Astrocyte (in vitro differentiated cells and primary cell): ENCODE data around the gene PPP2R5C. TPM values are rescaled to one million over a fixed set of nuclear protein-coding genes. Genes with fewer than 3 reads are reported as not detected.

Experiments used
- DNase-seq: peaks from one replicate; pipeline ENCODE4 v3.0.0-alpha.2; 2010; ENCODE audit warnings: low read depth
- FAIRE-seq: peaks from 2 replicates; lab custom pipeline; 2011; peaks lifted over from hg19 to GRCh38; lab: Jason Lieb, UNC
- H2AFZ ChIP-seq: 2 replicates; pipeline ENCODE4 v1.6.0; 2012; ENCODE audit warnings: low read depth, low read length, inconsistent platforms
- H3K27ac ChIP-seq: 2 replicates; pipeline ENCODE4 v1.5.1; 2011; ENCODE audit warnings: low read depth, low read length, inconsistent platforms
- H3K27me3 ChIP-seq: 2 replicates; pipeline ENCODE4 v1.6.0; 2011; ENCODE audit warnings: low read length, inconsistent platforms; ENCODE audit not compliant: insufficient read depth
- H3K36me3 ChIP-seq: 2 replicates; pipeline ENCODE4 v1.5.1; 2011; ENCODE audit warnings: low read length, inconsistent platforms; ENCODE audit not compliant: insufficient read depth
- H3K4me1 ChIP-seq: 2 replicates; pipeline ENCODE4 v1.5.1; 2011; ENCODE audit warnings: low read length, inconsistent platforms; ENCODE audit not compliant: insufficient read depth
- H3K4me2 ChIP-seq: 2 replicates; pipeline ENCODE4 v1.6.0; 2012; ENCODE audit warnings: low read length, inconsistent platforms
- H3K4me3 ChIP-seq: 2 replicates; pipeline ENCODE4 v1.5.1; 2011; ENCODE audit warnings: low read depth, mild to moderate bottlenecking, low read length, inconsistent platforms; ENCODE audit not compliant: insufficient read depth
- H3K79me2 ChIP-seq: 2 replicates; pipeline ENCODE4 v1.6.0; 2012; ENCODE audit warnings: mild to moderate bottlenecking, low read length, inconsistent platforms; ENCODE audit not compliant: insufficient read depth
- H3K9ac ChIP-seq: 2 replicates; pipeline ENCODE4 v1.6.0; 2012; ENCODE audit warnings: mild to moderate bottlenecking, low read length, inconsistent platforms
- H3K9me3 ChIP-seq: 2 replicates; pipeline ENCODE4 v1.5.1; 2012; ENCODE audit warnings: low read depth, mild to moderate bottlenecking, low read length, inconsistent platforms; ENCODE audit not compliant: insufficient read depth
- H4K20me1 ChIP-seq: 2 replicates; pipeline ENCODE4 v1.6.0; 2012; ENCODE audit warnings: low read length, inconsistent platforms; ENCODE audit not compliant: insufficient read depth
- H3K27ac Mint-ChIP-seq: one replicate; pipeline ENCODE4 v1.8.0; 2021; ENCODE audit warnings: mild to moderate bottlenecking, mixed read lengths; ENCODE audit not compliant: unreplicated experiment
- H3K27me3 Mint-ChIP-seq: one replicate; pipeline ENCODE4 v1.8.0; 2021; ENCODE audit warnings: low read depth, mixed read lengths; ENCODE audit not compliant: unreplicated experiment
- H3K36me3 Mint-ChIP-seq: one replicate; pipeline ENCODE4 v1.8.0; 2021; ENCODE audit warnings: low read depth, mixed read lengths; ENCODE audit not compliant: unreplicated experiment
- H3K4me1 Mint-ChIP-seq: one replicate; pipeline ENCODE4 v1.8.0; 2021; ENCODE audit warnings: low read depth, mixed read lengths; ENCODE audit not compliant: unreplicated experiment
- H3K4me3 Mint-ChIP-seq: one replicate; pipeline ENCODE4 v1.8.0; 2021; ENCODE audit warnings: mild to moderate bottlenecking, moderate library complexity, mixed read lengths; ENCODE audit not compliant: unreplicated experiment
- H3K9me3 Mint-ChIP-seq: one replicate; pipeline ENCODE4 v1.8.0; 2021; ENCODE audit warnings: mild to moderate bottlenecking, mixed read lengths; ENCODE audit not compliant: unreplicated experiment
- EZH2 ChIP-seq: IDR thresholded peaks from 2 replicates; pipeline ENCODE4 v1.6.1; 2012; ENCODE audit warnings: mild to moderate bottlenecking, low read length, inconsistent platforms; ENCODE audit not compliant: insufficient read depth
- total RNA-seq: library from RNA; stranded (reverse); gene quantifications from 2 replicates; pipeline ENCODE4 v1.2.1, GENCODE V29; 2021
- TF ChIP-seq, protein P1 (sequence below): IDR thresholded peaks from 2 replicates; pipeline ENCODE4 v1.5.1; 2011; ENCODE audit warnings: low read depth, mild to moderate bottlenecking, inconsistent platforms, low read length, moderate library complexity; ENCODE audit not compliant: insufficient read depth

The PPP2R5C gene
- total RNA-seq, 1 donor from 2014 or later: 102 TPM

DNA sequence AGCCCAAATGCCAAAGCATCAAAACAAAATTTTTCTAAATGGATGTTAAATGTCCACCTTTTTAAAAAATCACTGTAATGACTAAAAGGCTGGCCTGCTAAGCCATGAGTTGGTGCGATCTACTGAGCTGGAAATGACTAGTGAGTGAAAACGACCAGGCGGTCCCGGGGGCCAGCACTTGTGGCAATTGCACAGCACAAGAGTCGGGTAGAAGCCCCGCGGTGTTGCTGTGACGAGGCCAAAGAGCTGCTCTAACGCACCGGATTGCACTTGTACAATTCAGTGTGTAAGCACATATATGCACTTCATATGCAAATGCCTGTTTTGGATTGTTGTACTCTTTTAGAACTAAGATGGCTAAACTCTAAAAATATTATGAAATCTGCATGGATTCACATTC, 138.7 kb downstream of the PPP2R5C start:
- FAIRE-seq: no peak
- H3K4me1 ChIP-seq: no peaks in the 10 kb centered on the region
- peaks cover 22% of the 10 kb centered on the region for H3K36me3 Mint-ChIP-seq
- no peak overlapping the region for H3K27ac Mint-ChIP-seq
- TF ChIP-seq, protein P1, sequence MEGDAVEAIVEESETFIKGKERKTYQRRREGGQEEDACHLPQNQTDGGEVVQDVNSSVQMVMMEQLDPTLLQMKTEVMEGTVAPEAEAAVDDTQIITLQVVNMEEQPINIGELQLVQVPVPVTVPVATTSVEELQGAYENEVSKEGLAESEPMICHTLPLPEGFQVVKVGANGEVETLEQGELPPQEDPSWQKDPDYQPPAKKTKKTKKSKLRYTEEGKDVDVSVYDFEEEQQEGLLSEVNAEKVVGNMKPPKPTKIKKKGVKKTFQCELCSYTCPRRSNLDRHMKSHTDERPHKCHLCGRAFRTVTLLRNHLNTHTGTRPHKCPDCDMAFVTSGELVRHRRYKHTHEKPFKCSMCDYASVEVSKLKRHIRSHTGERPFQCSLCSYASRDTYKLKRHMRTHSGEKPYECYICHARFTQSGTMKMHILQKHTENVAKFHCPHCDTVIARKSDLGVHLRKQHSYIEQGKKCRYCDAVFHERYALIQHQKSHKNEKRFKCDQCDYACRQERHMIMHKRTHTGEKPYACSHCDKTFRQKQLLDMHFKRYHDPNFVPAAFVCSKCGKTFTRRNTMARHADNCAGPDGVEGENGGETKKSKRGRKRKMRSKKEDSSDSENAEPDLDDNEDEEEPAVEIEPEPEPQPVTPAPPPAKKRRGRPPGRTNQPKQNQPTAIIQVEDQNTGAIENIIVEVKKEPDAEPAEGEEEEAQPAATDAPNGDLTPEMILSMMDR: no peak
- TF ChIP-seq EZH2: no peak
- no peaks in the 10 kb centered on the region for H3K79me2 ChIP-seq
- no peak overlapping the region for H3K4me3 Mint-ChIP-seq
- no peaks in the 10 kb centered on the region for H3K27me3 ChIP-seq
- peaks cover 36% of the 10 kb centered on the region for H3K36me3 ChIP-seq
- no peak overlapping the region for H3K27ac ChIP-seq
- H3K4me2 ChIP-seq: no peak overlapping the region
- H3K9ac ChIP-seq: no peak overlapping the region
- no peaks in the 10 kb centered on the region for H3K27me3 Mint-ChIP-seq
- no peak for DNase-seq
- H3K9me3 ChIP-seq: no peaks in the 10 kb centered on the region
- H3K4me3 ChIP-seq: no peak overlapping the region
- H3K9me3 Mint-ChIP-seq: no peaks in the 10 kb centered on the region
- no peaks in the 10 kb centered on the region for H3K4me1 Mint-ChIP-seq
- H2AFZ ChIP-seq: no peak overlapping the region
- H4K20me1 ChIP-seq: no peaks in the 10 kb centered on the region

DNA sequence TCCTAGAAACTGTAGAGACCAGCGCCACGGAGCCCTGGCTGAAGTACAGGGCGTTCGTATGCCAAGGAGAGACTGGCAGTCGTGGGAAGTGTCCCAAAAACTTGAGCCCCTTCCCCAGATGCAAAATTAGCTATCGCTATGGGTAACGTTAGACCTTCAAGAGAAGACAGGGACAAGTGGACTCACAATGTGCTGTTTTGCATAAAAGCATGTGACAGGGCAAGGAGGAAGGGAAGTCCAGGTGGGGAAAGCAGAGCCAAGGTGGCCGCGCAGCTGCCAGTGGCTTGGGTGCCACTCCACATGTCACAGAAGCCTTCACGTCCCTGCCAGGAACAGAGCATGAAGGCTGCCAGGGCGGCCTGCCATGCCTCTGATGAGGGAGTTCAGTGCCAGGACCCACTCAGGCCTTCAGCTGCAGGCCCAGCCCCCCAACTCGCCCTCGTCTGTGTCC, 141.6 kb downstream of the PPP2R5C start:
- Mint-ChIP-seq H3K27ac (no peak overlapping the region), H3K9me3 (no peaks in the 10 kb centered on the region)

DNA sequence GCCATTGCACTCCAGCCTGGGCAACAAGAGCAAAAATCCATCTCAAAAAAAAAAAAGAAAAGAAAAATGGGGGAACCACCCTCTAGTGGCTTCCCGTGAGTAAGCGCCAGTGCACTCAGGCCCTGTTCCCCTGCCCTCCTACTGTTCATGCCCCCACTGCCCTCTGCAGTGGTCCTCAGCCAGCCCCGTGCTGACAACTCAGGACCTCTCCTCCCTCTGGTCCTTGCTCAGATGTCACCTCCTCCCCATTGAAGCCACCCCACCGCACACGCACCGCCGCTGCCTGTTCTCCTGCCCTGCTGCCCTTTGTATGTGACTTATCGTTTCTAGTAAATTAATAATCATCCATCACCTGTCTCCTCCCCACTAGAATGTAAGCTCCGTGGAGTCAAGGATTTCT, 144.1 kb downstream of the PPP2R5C start:
- TF ChIP-seq EZH2: no peak
- TF ChIP-seq, protein P1: no peak
- H3K27me3 Mint-ChIP-seq: no peaks in the 10 kb centered on the region
- Histone ChIP-seq H3K9ac (no peak overlapping the region), H3K27ac (no peak overlapping the region), H3K9me3 (no peaks in the 10 kb centered on the region), H3K4me2 (no peak overlapping the region), H3K27me3 (no peaks in the 10 kb centered on the region), H3K36me3 (peaks cover 26% of the 10 kb centered on the region), H3K79me2 (no peaks in the 10 kb centered on the region), H3K4me3 (no peak overlapping the region), H2AFZ (no peak overlapping the region), H4K20me1 (peaks cover 7% of the 10 kb centered on the region), H3K4me1 (no peaks in the 10 kb centered on the region)
- H3K9me3 Mint-ChIP-seq: no peaks in the 10 kb centered on the region
- H3K27ac Mint-ChIP-seq: no peak overlapping the region
- no peaks in the 10 kb centered on the region for H3K4me1 Mint-ChIP-seq
- FAIRE-seq (no peak), DNase-seq (no peak)
- peaks cover 18% of the 10 kb centered on the region for H3K36me3 Mint-ChIP-seq
- no peak overlapping the region for H3K4me3 Mint-ChIP-seq

More for the DNA sequence above, 141.6 kb downstream of the PPP2R5C start:
- H3K4me3 ChIP-seq: no peak overlapping the region
- no peak overlapping the region for H3K9ac ChIP-seq
- H3K79me2 ChIP-seq: no peaks in the 10 kb centered on the region
- TF ChIP-seq, protein P1: no peak
- no peak for TF ChIP-seq EZH2
- Mint-ChIP-seq H3K36me3 (peaks cover 18% of the 10 kb centered on the region), H3K4me3 (peak overlapping the region; percentile 34), H3K27me3 (no peaks in the 10 kb centered on the region), H3K4me1 (no peaks in the 10 kb centered on the region)
- no peak overlapping the region for H3K4me2 ChIP-seq
- peaks cover 30% of the 10 kb centered on the region for H3K36me3 ChIP-seq
- H3K4me1 ChIP-seq: no peaks in the 10 kb centered on the region
- no peaks in the 10 kb centered on the region for H3K27me3 ChIP-seq
- H2AFZ ChIP-seq: no peak overlapping the region
- H3K27ac ChIP-seq: no peak overlapping the region
- DNase-seq (no peak), FAIRE-seq (no peak)
- peaks cover 3% of the 10 kb centered on the region for H4K20me1 ChIP-seq
- no peaks in the 10 kb centered on the region for H3K9me3 ChIP-seq
